A204.1 (cell line): ENCODE results near the gene TCN1.
"Not testable (repeated sequence)": the region's sequence is repeated elsewhere in the genome, so short reads cannot be mapped to it uniquely, and the experiment has no call there.

ENCODE experiments used
- FAIRE-seq: peaks from 2 replicates; lab custom pipeline; 2012; peaks lifted over from hg19 to GRCh38; lab: Jason Lieb, UNC

The TCN1 gene

GRCh38 chr11:59857439-59858434 is 8.6 kb downstream of the TCN1 start:
- FAIRE-seq = no peak

- no peak for FAIRE-seq
These were observed 11.4 kb downstream of the TCN1 start for GRCh38 chr11:59854871-59855270.

GRCh38 chr11:59851416-59851815 is 14.9 kb downstream of the TCN1 start:
- not testable (repeated sequence) for FAIRE-seq

- not testable (repeated sequence) for FAIRE-seq
These were observed 16.7 kb downstream of the TCN1 start for GRCh38 chr11:59849551-59849950.

- no peak for FAIRE-seq
These were observed 17.2 kb downstream of the TCN1 start for GRCh38 chr11:59849129-59849528.

GRCh38 chr11:59848439-59848838 is 17.8 kb downstream of the TCN1 start:
- not testable (repeated sequence) for FAIRE-seq

- FAIRE-seq = no peak
These were observed 18.7 kb downstream of the TCN1 start for GRCh38 chr11:59847626-59848025.

- no peak for FAIRE-seq
These were observed 19.7 kb downstream of the TCN1 start for GRCh38 chr11:59846556-59846955.

GRCh38 chr11:59845399-59845798 is 20.9 kb downstream of the TCN1 start, which contains the start of gene CBLIF:
Gene CBLIF (minus strand): TSS chr11:59845499. CDS start chr11:59845453, 46 bp downstream.
- no peak for FAIRE-seq

- FAIRE-seq = no peak
These were observed 24.0 kb downstream of the TCN1 start for GRCh38 chr11:59842316-59842715.

GRCh38 chr11:59841514-59841913 is 24.8 kb downstream of the TCN1 start:
- no peak for FAIRE-seq

GRCh38 chr11:59839615-59840014 is 26.7 kb downstream of the TCN1 start:
- FAIRE-seq = no peak

- FAIRE-seq = no peak
These were observed 32.7 kb downstream of the TCN1 start for GRCh38 chr11:59833602-59834001.

GRCh38 chr11:59829358-59829757 is 36.9 kb downstream of the TCN1 start:
- FAIRE-seq = no peak

- FAIRE-seq = peak; percentile 81
These were observed 43.2 kb downstream of the TCN1 start for GRCh38 chr11:59822989-59823566.

- FAIRE-seq = no peak
These were observed 47.7 kb downstream of the TCN1 start for GRCh38 chr11:59818572-59818971.

GRCh38 chr11:59816434-59816833 is 49.9 kb downstream of the TCN1 start:
- FAIRE-seq = not testable (repeated sequence)

GRCh38 chr11:59815754-59816153 is 50.5 kb downstream of the TCN1 start:
- FAIRE-seq = no peak

- no peak for FAIRE-seq
These were observed 52.3 kb downstream of the TCN1 start for GRCh38 chr11:59814021-59814420.

GRCh38 chr11:59813364-59813763 is 52.9 kb downstream of the TCN1 start:
- FAIRE-seq = no peak

- no peak for FAIRE-seq
These were observed 54.1 kb downstream of the TCN1 start for GRCh38 chr11:59812220-59812619.

GRCh38 chr11:59810911-59811259 is 55.4 kb downstream of the TCN1 start:
- no peak for FAIRE-seq

GRCh38 chr11:59810189-59810910 is 55.9 kb downstream of the TCN1 start, which contains the start of gene MRPL16:
Gene MRPL16 (minus strand): TSS chr11:59810778. CDS start chr11:59810658, 120 bp downstream.
- FAIRE-seq = no peak
